Effector CD8-positive, alpha-beta T cell (primary cell): ENCODE results near the gene OR1E1.
"Not testable (repeated sequence)": the region's sequence is repeated elsewhere in the genome, so short reads cannot be mapped to it uniquely, and the experiment has no call there.

Experiments used
- DNase-seq: peaks from one replicate; lab custom pipeline; 2025; lab: John Stamatoyannopoulos, UW
- total RNA-seq, 4 experiments: gene quantifications; one replicate each; lab custom pipeline; 2026; lab: John Stamatoyannopoulos, UW

The OR1E1 gene, protein sequence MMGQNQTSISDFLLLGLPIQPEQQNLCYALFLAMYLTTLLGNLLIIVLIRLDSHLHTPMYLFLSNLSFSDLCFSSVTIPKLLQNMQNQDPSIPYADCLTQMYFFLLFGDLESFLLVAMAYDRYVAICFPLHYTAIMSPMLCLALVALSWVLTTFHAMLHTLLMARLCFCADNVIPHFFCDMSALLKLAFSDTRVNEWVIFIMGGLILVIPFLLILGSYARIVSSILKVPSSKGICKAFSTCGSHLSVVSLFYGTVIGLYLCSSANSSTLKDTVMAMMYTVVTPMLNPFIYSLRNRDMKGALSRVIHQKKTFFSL
- total RNA-seq: 0 reads per million in 4 experiments

DNA sequence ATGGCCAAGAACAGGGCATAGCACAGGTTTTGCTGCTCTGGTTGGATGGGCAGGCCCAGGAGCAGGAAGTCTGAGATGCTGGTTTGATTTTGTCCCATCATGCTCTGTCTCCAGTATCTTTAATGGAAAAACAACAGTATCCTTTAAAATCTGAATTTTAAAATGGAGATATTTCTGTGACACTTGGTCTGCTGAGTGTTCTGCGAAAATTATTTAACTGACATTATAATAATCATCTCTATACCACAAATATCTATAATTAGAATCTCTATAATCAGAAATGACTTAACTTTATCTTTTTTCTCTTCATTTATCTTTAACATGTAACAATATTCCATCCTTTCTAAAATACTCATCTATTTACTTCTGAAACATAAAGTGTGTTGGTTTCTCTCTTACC lies at the start of gene OR1E1:
TSS of gene OR1E1 (minus strand) at position 101 of the 400 bp plus-strand sequence. CDS start at position 101, 0 bp downstream.
- no peak for DNase-seq

DNA sequence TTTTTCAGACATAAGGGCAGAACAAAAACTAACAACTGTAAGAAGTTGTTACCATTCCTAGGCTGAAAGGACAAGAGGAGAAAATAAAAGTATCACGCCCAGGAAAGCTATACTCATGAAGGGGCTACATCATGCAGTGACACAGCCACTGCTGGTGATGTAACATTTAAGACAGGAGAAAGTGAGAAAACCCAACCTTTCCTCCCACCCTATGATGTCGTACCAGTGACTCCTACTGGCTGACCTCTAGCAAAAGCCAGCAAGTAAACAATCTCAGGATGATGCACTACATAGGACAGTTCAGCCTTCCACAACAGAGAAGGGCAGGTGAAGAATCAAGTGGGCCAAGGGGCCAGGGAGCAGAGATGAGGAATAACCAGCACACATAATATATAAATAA lies 49.4 kb upstream of the OR1E1 start:
- DNase-seq: no peak

DNA sequence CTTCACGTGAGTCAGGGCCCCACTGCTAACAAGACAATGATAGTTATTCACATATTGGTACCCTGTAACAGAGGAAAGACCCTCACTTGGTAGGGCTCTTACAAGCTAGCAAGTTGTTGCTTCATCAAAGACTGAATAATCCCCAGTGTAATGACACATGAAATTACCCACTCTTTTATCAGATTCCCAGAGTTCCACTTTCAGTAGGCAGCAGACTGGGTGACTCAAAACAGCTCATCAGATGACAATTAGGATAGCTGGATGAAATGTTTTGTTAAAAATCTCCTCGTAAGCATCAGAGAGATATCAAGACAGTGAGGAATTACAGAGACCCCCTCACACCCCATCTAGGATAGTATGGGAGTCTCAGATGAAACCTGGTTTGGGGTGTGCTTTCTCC lies 42.2 kb upstream of the OR1E1 start:
- DNase-seq: no peak

DNA sequence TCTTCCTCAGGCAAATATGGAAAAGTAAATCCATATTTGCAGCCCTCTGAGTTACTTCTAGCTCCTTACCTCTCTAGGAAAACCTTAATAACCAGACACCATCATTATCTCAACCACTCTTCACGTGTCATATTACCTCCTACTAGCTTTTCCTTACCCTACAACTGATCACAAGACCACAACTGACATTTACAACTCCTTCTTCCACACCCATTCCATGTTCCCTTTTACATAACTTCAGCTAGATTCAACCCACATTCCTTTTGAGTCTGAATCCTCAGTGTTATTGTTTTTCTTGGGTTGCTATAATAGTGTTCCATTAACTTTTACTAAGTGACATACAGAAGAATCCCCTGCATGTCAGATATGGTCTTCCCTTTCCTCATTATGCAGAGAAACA lies 40.2 kb upstream of the OR1E1 start:
- no peak for DNase-seq

DNA sequence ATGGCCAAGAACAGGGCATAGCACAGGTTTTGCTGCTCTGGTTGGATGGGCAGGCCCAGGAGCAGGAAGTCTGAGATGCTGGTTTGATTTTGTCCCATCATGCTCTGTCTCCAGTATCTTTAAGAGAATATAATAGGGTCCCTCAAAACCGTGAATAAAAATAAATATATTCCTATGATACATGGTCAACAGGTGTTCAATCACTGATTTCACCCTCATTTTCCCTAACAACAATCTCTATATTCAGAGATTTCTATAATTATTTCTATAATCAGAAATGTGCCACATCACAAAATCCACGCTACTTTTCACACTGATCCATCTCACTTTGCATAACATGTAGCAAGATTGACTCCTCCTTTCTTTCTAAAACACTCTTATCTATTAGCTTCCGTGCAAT lies 35.5 kb upstream of the OR1E1 start, which contains the start of gene OR1E2:
TSS of gene OR1E2 (minus strand) at position 101 of the 400 bp plus-strand sequence. CDS start at position 101, 0 bp downstream.
- no peak for DNase-seq

DNA sequence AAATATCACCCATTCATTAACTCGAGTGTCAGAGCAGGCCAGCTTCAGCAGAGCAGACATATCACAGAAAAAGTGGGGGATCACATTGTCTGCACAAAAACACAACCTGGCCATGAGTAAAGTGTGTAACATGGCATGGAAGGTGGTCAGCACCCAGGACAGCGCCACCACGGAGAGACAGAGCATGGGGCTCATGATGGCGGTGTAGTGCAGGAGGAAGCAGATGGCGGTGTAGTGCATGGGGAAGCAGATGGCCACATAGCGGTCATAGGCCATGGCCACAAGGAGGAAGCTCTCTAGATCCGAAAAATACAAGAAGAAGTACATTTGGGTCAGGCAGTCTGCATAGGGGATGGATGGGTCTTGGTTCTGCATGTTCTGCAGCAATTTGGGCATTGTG lies 35.0 kb upstream of the OR1E1 start:
- DNase-seq: not testable (repeated sequence)

DNA sequence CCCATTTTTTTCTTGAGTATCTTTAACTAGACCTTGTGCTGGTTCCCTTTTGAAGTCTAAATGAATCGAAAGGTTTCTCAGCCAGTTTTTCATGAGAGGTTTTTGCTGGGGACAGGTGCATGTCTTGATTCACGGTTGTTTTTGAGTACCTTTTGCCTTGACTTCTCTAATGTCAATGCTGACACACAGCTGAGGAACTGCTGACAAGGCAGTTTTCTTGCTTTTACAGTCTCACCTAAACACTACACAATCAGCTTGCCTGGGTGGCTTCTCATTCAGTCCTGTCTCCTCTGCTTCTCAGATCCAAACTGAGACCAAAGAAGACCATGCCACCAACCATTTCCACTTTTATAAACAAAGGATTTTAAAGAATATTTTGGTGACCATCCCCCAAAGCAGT lies 20.0 kb upstream of the OR1E1 start:
- DNase-seq: no peak

DNA sequence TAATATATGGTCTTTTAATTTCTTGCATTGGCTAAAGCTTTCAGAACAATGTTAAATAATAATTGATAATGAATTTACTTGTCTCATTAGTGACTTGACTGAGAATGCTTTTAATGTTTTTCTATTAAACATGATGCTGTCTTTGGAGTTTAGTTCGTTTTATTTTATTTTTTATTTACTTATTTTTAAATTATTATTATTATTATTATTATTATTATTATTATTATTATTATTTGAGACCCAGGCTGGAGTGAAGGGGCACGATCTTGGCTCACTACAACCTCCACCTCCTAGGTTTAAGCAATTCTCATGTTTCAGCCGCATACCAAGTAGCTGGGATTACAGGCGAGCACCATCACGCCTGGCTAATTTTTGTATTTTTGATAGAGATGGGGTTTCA lies 17.4 kb upstream of the OR1E1 start:
- DNase-seq: no peak

DNA sequence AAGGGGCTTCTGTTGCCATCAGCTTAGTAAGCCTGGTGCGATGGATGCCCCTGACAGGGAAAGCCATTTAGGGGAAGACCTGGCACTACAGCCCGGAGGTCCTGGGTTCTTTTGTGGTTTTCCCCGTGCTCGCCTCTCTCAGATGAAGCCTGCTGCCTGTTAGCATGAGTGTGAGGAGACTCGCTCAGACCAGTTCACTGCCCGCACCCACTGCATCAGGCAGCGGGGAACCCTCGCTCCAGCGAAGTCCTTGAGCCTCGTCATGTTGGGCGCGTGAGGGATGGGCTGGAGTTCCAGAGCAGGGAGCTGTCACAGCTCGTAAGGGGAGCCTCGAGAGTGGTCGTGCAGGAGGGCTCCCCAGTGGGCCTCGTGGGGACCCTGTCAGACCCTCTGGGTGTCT lies 14.0 kb upstream of the OR1E1 start:
- DNase-seq: not testable (repeated sequence)

DNA sequence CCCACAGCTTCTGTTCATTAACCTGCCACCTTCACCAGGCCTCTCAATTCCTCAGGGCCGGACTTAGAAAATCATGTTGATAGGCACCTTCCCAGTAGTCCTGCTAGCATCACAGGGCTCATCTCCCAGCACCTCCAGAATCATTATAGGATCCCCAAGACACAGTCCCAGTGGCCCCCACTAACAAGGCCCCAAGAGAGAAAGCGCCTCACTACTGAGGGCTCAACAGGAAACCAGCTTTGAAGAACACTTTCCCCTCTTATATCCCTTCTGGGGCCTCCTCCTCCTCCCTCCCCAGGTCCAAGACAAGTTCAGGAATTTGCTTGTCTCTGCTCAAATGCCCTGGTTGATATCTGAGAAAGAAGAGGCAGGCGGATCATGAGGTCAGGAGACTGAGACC lies 12.9 kb upstream of the OR1E1 start, which contains the start of gene OR3A3:
TSS of gene OR3A3 (plus strand) at position 301 of the 400 bp plus-strand sequence.
- DNase-seq: no peak

DNA sequence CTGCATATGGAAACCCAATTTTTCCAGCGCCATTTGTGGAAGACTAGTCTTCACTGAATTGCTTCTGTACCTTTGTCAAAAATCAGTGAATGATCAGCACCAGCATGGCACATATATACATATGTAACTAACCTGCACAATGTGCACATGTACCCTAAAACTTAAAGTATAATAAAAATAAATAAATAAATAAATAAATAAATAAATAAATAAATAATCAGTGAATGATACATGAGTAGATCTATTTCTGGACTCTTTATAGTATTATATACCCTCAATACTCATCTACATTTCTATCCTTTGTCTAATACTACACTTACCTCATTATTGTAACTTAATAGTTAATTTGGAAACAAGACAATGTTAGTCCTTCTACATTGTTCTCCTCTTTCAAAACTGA lies 5.6 kb upstream of the OR1E1 start:
- not testable (repeated sequence) for DNase-seq

DNA sequence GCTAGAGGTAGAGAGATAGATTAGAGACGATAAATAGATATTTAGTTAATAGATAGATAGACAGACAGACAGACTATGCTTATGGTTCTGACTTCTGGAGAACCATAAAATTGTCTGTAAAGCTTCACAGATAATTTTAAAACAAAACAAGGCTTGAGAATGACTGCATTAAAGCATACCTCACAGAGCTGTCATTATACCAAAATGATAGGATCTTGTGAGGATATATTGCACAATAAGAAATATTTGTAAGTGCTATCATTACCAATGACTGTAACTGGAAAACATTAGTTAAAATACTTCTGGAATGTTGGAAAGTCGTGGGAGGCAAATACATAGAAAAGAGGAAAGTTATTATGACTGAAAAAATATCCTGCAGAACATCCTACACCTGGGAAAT lies 3.6 kb upstream of the OR1E1 start:
- DNase-seq: no peak

DNA sequence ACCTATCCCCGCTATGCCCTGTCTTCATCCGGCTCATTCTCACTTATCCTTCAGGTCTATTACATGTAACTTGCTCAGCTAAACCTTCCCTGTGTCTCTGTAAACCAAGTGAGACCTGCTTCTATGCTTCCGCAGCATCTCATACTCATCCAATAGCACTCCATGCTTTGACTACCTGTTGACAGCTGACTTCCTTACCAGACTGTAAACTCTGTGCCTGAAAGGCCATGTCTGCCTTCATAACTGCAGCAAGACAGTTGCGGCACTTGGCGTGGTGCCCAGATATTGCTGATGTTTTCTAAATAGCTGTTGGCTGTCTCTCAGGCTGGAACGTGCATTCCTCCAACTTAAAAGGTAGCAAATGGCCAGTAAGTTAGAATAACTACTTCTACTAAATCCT lies 1.8 kb upstream of the OR1E1 start:
- DNase-seq: no peak

DNA sequence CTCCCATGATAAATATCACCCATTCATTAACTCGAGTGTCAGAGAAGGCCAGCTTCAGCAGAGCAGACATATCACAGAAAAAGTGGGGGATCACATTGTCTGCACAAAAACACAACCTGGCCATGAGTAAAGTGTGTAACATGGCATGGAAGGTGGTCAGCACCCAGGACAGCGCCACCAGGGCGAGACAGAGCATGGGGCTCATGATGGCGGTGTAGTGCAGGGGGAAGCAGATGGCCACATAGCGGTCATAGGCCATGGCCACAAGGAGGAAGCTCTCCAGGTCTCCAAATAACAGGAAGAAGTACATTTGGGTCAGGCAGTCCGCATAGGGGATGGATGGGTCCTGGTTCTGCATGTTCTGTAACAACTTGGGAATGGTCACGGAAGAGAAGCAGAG lies 409 bp downstream of the OR1E1 start:
- not testable (repeated sequence) for DNase-seq

DNA sequence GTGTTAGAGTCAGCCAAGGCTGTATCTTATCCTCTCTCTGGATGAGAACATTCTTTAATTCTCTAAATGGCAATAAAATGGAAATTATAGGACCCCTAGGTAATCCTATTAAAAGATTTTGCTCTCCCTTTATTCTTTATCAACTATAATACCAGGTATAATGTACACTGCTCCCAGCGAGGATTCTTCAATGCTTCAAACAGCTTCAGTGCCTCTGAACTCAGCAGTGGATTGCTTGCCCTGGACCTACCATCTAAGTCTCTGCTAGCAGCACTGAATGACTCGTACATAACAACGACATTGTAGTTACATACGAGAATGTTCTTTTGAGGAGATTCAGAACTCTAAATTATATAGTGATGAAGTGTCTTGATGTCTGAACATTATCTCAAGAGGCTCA lies 8.4 kb downstream of the OR1E1 start:
- no peak for DNase-seq

DNA sequence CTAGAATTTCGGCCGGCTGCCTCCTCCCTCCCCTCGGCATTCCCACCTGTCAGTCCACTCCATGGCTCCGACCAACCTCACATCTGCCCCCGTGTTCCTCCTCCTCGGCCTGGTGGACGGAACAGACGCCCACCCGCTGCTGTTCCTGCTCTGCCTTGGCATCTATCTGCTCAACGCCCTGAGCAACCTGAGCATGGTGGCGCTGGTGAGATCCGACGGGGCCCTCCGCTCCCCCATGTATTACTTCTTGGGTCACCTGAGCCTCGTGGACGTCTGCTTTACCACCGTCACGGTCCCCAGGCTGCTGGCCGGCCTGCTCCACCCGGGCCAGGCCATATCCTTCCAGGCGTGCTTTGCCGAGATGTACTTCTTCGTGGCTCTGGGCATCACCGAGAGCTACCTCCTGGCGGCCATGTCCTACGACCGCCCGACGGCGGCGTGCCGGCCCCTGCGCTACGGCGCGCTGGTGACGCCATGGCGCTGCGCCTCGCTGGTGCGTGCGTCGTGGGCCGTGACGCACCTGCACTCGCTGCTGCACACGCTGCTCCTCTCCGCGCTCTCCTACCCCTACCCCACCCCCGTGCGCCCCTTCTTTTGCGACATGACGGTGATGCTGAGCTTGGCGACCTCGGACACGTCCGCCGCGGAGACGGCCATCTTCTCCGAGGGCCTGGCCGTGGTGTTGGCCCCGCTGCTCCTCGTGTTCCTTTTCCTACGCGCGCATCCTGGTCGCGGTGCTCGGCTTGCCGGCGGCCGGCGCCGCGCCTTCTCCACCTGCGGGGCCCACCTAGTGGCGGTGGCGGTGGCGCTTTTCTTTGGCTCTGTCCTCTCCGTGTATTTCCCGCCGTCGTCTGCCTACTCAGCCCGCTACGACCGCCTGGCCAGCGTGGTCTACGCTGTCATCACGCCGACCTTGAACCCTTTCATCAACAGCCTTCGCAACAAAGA lies 12.1 kb downstream of the OR1E1 start, which contains the start of gene OR3A2:
TSS of gene OR3A2 (minus strand) at position 440 of the 948 bp plus-strand sequence.
- DNase-seq: no peak

DNA sequence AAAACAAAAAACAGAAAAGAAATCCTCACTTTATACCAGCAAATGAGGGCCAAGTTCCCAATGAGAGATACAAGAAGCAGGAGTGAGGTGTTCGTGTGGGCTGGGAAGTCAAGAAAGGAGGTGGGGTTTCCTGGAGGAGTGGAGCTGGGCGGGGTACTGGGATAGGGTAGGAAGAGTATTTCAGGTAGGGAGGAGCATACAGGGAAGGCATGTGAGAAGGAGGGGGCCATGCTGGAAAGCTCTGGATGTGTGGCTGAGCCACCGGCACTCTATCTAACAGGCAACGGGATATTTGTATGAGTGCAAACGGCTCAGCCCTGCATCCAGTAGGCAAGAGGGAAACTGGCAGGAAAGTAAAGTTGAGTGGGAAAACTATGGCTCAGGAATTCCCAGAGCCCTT lies 16.3 kb downstream of the OR1E1 start:
- DNase-seq: no peak

DNA sequence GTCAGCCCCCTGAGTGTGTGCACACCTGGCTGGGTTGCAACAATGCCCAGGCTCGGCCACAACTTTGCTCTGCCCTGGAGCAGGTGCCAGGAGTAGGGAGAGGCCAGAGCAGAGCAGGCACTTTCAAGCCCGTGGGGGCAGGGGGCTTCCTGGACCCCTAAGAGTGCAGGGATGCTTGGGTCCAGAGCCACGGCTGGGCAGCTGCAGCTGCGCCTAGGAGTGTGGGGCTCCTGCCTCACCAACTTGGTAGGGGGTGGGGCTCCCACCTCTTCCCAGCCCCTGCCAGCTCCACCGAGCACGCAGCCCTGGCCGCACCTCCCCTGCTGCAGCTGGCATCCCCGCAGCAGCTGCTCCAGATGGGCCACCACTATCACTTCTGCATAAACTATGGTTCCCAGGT lies 19.9 kb downstream of the OR1E1 start:
- no peak for DNase-seq

DNA sequence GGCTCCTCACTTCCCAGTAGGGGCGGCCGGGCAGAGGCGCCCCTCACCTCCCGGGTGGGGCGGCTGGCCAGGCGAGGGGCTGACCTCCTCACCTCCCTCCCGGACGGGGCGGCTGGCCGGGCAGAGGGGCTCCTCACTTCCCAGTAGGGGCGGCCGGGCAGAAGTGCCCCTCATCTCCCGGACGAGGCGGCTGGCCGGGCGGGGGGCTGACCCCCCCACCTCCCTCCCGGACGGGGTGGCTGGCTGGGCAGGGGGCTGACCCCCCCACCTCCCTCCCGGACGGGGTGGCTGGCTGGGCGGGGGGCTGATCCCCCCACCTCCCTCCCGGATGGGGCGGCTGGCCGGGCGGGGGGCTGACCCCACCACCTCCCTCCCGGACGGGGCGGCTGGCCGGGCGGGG lies 27.0 kb downstream of the OR1E1 start:
- not testable (repeated sequence) for DNase-seq
